LHCN-M2 (cell line): Measurements from ENCODE around the gene TTLL5. TPM values are rescaled to one million over a fixed set of nuclear protein-coding genes. Genes with fewer than 3 reads are reported as not detected.
"Not testable (repeated sequence)": the region's sequence is repeated elsewhere in the genome, so short reads cannot be mapped to it uniquely, and the experiment has no call there.

Experiments used
- DNase-seq: peaks from one replicate; pipeline ENCODE4 v3.0.0-alpha.2; 2012; ENCODE audit warnings: low read depth
- total RNA-seq: library from RNA; depleted of rRNA; stranded (reverse); fragments of >200 nt; gene quantifications from 2 replicates; pipeline ENCODE4 v1.2.3, GENCODE V29; 2014

The TTLL5 gene
- total RNA-seq, 1 experiment from 2014 or later = 22.0 TPM

DNA sequence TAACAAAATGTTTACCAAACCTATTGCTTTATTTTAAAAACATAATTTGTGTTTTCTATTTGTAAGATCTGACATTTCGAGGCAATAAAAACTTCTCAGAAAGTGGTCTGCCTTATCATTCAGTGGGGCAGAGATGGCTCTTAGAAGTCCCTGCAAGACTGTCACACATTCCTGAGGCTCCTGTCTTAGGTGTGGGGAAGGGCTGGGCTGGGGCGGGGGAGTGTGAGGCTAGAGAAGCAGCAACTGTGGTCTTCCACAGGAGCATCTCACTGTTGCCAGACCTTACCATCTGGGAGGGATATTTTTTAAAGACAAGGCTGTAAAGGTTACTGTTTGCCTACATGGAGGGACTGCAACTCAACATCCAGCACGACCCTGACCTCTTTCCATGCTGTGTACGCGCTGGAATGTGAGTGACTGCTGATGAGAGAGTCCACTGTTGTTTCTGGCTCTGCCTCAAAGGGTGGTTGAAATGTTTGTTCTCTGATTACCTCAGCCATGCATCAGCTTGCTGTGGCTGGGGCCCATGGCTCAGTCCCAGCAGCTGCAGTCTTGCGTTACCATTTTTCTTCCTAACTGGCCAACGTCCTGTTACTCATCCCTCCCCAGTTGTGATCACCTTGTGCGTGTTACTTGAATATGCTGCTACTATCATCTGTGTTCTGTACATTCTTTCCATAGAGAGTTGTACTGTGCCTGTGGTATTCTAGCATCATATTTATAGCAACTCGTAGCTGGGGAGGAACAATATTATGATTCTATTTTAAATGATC is 12.8 kb upstream of the TTLL5 start:
- peak; percentile 99 for DNase-seq

GRCh38 chr14:75649337-75649736 is 11.7 kb upstream of the TTLL5 start:
- no peak for DNase-seq

DNA sequence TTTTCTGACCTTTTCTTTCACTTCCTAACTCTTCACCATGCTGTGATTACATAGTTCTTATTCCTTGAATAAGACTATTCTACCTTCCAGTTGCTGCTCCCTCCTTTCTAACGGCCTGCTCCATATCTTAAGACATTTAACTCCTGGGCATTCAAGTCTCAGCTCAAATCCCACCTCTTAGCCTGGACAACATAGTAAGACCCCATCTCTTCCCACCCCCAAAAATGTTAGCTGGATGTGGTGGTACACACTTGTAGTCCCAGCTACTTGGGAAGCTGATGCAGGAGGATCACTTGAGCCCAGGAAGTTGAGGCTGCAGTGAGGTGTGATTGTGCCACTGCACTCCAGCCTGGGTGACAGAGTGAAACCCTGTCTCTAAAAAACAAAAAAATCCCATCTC is 11.3 kb upstream of the TTLL5 start:
- no peak for DNase-seq

DNA sequence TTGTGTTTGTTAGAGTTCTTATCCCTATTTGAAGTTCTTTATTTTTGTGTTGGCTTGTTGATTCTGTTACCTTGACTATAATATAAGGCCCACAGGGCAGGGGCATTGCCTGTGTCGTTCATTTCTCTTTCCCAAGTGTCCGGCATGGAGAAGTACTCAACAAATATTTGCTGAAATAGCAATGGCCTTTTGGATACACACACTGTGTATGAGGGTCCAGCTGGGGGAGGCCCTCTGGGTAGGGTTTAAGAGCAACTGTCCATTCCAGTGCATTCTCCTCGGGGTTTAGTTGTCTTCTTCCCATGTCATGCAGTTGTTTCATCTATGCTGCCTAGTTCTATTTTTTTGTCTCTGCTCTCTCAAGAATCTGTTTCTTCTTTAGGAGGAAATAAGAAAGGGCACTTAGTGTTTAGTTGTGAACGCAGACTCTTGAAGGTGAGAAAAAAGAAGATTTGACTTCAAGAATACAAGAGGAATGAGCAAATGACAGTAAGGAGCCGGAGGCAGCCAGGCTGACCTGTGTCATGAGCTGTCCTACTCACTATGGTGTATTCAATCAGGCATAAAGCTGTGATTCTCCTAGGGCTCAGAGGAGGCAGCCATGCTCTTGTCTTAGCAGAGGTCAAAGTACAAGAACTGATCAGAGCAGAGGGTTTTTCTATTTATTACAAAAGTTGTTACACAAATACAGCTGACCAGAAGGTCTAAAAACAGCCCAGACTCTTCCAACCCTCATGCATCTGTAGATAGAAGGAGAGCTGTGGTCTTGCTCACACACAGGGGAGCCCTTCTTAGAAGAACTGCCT is 10.6 kb upstream of the TTLL5 start:
- no peak for DNase-seq

GRCh38 chr14:75653563-75653962 is 7.5 kb upstream of the TTLL5 start:
- DNase-seq = no peak

DNA sequence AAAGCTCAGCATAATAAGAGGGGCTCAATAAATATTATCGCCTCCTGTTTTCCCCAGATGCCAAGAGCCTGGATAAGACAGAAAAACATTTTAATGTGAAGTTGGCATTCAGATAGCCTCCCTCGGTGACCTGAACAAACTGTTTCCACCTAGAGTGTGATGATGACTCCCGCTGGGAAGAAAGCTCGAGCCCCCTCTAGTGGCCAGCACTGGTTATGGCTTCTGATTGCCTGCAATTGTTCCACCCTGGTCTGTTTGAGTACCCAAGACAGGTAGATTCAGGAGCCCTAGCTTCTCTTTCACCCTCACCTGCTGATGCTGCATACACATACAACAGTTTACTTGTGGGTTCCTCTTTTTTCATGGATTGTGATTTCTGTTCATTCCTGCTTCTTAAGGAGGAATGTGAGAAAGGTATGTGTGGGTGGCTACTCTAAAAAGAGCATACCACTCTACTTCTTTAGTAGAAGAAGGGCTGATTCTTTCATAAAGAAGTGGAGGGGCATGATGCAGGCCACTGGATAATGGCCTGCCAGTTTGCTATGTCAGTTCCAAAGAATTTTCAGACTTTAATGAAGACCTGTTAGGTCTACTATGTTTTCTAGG is 6.8 kb upstream of the TTLL5 start:
- DNase-seq = peak; percentile 58

GRCh38 chr14:75655235-75655634 is 5.8 kb upstream of the TTLL5 start:
- no peak for DNase-seq

GRCh38 chr14:75657331-75657730 is 3.7 kb upstream of the TTLL5 start:
- no peak for DNase-seq

GRCh38 chr14:75658957-75659356 is 2.1 kb upstream of the TTLL5 start:
- DNase-seq = no peak

DNA sequence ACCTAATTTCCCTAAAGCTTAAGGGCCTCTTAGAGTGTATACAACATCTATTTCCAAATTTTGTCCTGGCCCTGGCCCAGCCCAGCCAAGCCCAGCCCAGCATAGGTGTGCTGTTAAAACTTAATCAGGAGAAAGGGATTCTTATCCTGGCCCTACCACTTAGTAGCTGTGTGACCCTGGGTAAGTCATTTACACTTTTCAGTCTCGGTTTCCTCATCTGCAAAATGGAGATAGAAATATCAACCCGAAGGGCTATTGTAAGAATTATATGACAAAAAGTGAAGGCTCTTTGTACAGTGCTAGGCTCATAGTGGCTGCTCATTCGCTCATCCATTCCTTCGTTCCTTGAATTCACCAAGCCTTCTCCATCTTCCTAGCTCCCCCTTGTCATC is 812 bp upstream of the TTLL5 start:
- no peak for DNase-seq

- DNase-seq = no peak
Measured at GRCh38 chr14:75661499-75661814, 411 bp downstream of the TTLL5 start.

DNA sequence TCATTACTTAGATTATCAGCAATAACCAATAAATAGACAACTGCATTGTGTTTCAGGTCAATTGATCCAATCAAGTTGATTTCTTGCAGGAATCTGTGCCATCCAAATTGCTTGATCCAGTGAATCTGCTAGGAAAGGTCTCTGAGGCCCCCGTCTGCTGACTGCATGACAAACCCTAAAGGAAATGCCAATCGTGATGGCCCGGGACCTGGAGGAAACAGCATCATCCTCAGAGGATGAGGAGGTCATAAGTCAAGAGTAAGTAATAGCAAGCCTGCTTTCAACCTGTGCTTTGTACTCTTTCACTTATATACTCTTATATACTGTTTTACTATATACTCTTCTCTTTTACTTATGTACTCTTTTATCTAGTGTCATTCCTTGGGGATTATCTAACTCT is 1.9 kb downstream of the TTLL5 start:
- no peak for DNase-seq

- DNase-seq = no peak
Measured at GRCh38 chr14:75667099-75667765, 6.2 kb downstream of the TTLL5 start.

GRCh38 chr14:75672605-75673192 is 11.7 kb downstream of the TTLL5 start:
- DNase-seq = no peak

- no peak for DNase-seq
Measured at GRCh38 chr14:75673345-75674035, 12.4 kb downstream of the TTLL5 start.

- DNase-seq = peak; percentile 17
Measured at GRCh38 chr14:75675265-75675960, 14.4 kb downstream of the TTLL5 start.

- no peak for DNase-seq
Measured at GRCh38 chr14:75685910-75686309, 24.9 kb downstream of the TTLL5 start.

DNA sequence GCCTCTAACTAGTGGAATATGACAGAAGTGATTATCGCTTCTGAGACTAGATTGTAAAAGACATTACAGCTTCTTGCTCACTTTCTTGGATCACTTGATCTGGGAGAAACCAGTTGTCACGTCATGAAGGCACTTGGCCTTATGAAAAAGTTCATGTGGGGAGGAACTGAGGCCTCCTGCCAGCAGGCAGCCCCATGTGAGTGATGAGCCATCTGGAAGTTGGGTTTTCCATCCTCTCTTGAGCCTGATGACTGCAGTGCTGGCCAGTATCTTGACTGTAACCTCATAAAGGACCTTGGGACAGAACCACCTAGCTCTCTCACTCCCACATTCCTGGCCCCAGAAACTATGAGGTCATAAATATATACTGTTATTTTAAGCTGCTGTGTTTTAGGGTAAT is 28.0 kb downstream of the TTLL5 start:
- peak; percentile 7 for DNase-seq

DNA sequence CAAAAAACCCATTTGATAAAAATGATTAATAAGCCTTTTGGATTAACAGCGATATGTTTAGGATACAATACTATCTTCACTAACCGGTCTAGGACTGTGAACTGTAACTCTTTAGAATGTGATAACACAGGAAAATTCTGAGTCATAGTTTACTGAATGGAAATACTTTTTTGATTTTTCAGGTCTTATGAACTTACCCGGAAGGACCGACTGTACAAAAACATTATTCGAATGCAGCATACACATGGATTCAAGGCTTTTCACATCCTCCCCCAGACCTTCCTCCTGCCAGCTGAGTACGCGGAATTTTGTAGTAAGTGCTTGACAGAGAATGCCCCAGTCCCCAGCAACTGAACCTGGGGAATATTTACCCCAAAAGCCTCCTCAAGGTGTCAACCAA is 29.0 kb downstream of the TTLL5 start:
- DNase-seq = no peak

DNA sequence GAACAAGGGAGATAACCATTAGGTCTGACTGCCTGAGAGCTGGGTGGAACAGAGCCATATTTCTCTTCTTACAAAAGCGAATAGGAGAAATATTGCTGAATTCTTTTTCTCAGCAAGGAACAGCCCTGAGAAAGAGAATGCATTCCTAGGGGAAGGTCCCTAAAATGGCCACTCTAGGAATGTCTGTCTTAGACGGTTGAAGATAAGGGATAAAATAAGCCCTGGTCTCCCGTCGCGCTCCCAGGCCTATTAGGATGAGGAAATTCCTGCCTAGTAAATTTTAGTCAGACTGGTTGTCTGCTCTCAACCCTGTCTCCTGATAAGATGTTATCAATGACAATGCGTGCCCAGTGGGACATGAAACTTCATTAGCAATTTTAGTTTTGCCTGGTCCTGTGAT is 34.0 kb downstream of the TTLL5 start:
- not testable (repeated sequence) for DNase-seq

GRCh38 chr14:75697386-75697785 is 36.3 kb downstream of the TTLL5 start:
- no peak for DNase-seq
